ENCODE results near the gene MRPS21.
A peak's percentile ranks its signal among the peaks of the same experiment; 100 is the strongest.

MRPS21 gene

DNA sequence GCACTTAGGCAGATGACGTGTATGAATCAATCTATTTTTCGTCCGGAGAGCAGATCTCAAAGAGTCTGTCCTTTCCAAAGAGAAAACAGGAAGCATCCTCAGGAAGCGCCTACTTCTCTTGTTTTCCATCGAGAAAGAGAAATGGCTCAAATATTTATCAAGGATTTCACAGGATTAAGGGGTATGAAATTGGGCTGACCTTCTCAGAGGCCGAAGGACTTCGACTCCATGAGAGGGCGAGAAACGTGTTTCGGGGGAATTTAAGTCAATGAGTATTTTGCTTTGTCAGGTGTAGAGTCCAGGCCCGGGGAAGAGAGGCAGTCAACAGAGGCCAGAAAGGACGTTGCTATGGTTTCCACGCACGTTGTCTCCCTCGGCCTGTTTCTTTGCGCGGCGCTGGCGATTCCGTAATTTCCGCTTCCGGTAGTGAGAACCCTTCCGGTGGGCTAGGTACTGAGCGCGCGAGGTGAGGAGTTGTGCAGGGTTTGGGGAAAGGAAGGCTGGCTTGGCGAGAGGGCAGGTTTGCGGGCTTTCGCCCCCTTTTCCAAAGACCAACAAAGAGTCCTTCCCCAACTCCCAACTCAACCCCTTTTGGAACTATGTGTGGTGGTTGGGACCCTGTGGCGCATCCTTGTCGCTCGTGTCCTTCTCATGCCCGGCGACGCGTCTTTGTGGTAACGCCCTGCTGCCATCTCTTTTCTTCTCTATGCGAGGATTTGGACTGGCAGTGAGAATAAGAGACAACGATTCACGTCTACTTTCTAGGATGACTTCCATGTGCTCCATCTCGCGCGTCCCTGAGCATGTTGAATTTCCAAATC lies at the start of gene MRPS21:
TSS of gene MRPS21 (plus strand) at position 429 of the 821 bp plus-strand sequence. CDS start 506 bp downstream, outside the sequence.
- DNase-seq (peak; percentile 89), ATAC-seq (peak; percentile 100)

DNA sequence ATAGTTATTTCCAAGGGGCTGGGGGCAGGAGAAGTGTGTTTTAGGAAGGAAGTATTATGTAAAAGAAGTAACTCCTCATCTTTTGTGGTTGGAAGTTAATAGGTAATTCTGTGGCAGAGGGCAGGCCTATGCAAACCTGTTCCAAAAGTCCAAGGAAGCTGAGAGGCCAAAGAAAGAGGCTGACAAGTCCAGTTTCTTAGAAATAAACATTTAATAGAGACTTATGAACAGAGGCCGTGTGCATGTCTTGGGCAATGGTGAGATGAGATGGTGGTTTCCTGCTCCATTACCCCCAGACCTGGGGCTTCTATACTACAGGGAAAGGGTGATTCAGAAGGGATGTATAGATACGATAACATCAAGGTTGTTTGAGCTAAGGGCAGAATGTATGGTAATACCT lies 43.7 kb upstream of the MRPS21 start:
- ATAC-seq (no peak), DNase-seq (no peak)

DNA sequence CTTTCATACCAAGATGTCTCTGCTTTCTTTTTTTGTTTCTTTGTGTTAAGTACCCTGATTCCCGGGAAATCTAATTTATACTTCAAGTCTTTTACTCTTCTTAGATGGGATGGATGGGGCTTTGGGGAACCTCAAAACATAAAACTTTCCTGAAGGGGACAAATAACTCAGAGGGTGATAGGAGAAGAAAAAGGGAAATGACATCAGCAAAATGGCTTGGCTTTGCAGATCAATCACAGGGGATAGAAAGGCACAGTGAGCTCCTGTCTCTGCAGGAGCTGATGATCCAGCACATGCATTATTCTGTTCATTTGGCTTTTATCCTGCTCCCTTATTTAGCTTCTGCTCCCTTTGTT lies 37.5 kb upstream of the MRPS21 start:
- no peak for ATAC-seq
- DNase-seq = no peak

DNA sequence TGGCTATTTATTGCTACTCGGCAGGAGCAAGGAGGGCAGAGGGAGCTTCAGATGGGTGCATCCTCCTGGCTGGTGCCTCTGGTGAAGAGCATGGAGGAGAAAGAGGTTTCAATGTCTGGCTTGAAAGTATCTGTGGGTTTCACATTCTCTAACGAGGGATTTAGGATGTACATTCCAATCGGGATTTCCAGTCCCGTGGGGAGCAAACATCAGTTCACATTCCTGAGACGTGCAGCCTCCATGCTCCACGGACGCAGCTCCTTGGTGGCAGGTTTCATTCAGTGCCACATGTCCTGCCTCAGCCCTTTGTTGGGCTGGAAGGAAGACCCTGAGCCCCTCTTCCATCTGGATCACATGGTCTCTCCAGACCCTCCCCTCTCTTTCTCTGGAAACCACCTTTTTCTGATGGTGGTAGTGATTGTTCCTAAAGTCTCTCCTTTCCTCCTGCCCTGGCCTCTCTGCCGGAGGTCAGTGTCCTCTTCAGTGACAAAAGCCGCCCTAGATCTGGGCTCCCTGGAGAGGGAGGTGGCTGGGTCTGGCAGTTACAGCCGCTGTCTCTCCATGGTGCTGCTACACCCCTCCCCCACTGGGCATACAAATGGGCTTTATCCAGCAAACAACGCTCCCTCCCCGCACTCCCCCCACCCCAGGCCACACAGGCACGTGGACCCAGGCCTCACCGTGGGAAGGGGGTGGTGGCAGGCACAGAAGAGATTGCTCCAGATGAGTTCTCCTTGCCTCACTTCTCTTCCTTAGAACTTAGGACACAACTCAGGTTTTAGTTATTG lies 36.9 kb upstream of the MRPS21 start:
- no peak for DNase-seq
- ATAC-seq = no peak

DNA sequence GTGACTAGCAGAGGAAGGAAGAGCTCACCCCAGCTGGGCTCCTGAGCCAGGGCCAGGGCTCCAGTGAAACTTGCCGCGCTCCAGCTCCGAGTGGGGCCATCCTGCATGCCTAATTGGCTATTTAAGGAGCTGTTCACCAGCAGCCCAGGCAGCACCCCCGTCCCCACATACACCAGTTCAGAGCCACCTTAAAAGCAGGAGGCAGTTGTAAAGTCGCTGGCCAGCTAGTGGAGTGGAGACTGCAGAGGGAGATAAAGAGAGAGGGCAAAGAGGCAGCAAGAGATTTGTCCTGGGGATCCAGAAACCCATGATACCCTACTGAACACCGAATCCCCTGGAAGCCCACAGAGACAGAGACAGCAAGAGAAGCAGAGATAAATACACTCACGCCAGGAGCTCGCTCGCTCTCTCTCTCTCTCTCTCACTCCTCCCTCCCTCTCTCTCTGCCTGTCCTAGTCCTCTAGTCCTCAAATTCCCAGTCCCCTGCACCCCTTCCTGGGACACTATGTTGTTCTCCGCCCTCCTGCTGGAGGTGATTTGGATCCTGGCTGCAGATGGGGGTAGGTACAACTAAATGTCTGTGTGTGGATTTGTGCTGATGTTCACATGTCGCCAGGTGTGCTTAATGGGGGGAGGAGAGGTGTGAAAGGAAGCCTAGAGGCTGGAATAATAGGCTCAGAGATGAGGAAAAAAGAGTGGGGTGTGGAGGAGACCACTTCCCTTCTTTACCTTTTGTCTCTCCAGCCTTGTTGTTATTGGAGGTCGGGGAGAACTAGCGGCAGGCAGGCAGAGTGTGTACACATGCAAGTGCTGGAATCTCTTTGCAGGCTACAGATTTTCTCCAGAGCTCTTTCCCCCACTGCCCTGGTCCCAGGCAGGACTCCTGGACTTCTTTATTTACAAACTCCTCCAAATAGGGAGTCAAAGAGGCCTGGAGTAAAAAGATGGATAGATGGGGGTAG lies 35.8 kb upstream of the MRPS21 start, which contains the start of gene CA14:
TSS of gene CA14 (plus strand) at position 151 of the 962 bp plus-strand sequence. CDS start at position 506, 355 bp downstream.
- DNase-seq = no peak

DNA sequence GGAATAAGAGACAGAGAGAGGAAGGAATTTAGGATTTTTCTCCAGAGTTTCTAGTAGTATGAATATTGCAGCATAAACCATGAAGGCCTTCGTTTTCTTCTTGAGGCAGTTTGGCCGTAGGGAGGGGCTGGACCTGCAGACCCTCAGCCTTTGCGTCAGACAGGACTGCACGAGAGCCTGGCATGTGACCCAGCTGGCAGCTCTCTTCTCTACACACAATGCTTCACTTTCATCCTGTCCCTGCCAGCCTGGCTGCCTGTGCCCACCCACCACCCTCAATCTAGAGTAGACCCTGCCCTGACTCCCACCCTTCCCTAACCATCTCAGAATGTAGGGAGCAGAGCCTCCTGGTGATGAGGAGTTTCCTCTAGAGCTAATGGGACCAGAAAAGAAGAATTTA lies 34.4 kb upstream of the MRPS21 start:
- ATAC-seq (no peak), DNase-seq (no peak)

More for the DNA sequence above, 35.8 kb upstream of the MRPS21 start, which contains the start of gene CA14:
- ATAC-seq = no peak

DNA sequence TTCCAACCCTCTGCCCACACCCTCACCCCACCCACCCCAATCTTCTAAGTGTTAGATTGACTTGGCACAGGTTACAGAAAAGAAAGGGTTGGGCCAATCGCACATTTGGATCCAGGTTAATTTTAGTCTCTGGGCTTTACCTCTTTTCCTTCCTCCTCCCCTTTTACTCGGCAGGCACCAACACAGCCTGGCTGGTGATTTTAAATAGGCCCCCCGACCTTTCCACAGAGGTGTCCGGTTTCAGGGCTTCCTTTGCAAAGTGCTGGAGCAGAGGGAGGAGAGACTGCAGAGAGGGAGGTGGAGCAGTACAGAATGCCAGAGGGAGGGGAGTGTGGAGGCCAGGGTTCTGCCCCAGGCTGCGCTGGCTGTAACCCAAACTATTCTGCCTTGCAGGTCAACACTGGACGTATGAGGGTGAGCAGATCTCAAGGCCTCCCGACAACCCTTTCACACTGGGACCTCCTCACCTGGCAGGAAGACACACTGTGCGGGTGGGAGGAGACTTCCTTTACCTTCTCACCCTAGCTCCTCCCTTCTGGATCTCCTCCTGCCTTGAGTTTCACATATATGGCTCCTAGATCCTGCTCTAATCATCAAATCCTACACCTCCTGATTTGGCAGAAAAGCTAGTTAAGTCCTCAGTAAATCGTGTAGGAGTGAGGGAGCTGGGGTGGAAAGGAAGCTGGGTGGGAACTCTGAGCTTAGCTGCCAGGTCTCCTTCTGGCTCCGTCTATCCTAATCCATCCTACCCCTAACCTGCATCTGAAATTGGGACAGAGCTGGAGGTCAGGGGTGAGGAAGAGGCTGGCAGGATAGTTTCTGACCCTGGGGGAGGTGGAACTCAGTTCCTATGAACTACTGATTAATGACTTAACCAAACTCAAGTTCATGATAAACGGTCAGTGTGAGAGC lies 33.6 kb upstream of the MRPS21 start:
- ATAC-seq (no peak), DNase-seq (no peak)

DNA sequence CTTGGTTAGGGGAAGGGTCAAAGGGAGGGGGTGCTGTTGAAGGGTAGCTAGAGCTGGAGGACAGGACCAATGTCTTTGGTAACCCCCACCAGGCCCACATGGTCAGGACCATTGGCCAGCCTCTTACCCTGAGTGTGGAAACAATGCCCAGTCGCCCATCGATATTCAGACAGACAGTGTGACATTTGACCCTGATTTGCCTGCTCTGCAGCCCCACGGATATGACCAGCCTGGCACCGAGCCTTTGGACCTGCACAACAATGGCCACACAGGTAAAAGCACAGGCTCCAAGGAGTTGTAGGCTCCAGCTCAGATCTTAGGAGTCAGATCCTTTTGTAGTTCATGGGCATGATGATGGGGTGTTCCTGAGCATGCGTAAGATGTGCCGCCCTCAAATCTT lies 32.3 kb upstream of the MRPS21 start:
- DNase-seq (no peak), ATAC-seq (no peak)

DNA sequence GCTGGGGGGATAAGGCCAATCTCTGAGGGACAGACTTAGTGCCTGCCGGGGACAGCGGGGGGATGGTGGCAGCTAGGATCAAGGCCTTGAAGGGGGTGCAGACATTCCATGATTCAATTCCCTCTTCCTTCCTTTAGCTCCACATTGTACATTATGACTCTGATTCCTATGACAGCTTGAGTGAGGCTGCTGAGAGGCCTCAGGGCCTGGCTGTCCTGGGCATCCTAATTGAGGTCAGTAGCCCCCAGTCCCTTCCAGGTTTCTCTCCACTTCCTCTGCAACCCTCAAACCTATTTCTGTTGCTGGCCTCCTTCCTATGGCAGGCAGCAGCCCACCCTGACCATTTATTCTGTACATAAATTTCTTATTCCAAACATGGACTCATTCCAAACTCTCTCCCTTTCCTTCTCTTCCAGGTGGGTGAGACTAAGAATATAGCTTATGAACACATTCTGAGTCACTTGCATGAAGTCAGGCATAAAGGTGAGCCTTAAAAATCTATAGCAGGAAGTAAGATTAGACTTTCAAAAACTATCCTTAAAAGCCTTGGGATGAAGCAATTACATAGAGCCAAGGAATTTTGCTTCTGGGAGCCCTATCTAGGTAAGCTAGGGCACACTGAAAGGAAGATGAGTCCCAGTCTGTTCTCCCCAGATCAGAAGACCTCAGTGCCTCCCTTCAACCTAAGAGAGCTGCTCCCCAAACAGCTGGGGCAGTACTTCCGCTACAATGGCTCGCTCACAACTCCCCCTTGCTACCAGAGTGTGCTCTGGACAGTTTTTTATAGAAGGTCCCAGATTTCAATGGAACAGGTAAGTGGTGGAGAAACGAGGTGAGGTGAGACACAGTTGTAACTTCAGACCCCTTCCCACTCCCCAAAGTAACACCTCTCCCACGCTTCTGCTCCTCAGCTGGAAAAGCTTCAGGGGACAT lies 31.0 kb upstream of the MRPS21 start:
- DNase-seq (no peak), ATAC-seq (no peak)

DNA sequence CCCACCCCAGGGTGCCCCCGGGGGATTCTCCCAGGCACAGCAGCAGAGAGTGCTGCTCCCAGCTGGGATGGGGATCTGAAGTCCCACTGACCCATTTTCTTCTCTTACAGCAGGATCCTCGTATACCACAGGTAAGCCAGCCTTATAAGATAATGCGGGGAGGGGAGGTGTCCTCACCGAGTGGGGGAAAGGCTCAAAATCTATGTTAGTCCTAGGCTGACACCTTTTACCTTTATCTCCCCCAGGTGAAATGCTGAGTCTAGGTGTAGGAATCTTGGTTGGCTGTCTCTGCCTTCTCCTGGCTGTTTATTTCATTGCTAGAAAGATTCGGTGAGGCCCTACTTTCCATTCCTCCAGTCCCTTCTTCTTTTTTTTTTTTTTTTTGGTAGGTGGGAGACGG lies 30.1 kb upstream of the MRPS21 start:
- ATAC-seq = no peak

DNA sequence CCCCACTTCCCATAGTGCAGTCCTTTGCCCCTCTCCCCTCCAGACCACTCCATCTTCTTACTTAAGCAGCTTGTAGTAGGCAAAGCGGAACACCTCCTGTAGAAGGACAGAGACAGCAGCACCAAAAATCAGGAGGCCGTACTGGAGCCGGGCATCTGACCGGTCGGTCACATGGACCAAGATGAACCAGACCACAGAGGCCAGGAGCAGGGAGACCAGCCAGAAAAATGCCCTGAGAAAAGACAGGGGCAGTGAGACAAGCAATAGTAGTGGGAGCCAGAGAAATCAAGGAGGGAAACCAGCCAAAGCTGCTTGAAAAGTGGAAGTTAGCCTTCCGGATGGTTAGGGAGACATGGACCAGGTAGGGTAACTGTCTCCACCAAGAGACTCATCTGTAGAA lies 25.8 kb upstream of the MRPS21 start:
- ATAC-seq (no peak), DNase-seq (no peak)

More for the DNA sequence above, 30.1 kb upstream of the MRPS21 start:
- no peak for DNase-seq

DNA sequence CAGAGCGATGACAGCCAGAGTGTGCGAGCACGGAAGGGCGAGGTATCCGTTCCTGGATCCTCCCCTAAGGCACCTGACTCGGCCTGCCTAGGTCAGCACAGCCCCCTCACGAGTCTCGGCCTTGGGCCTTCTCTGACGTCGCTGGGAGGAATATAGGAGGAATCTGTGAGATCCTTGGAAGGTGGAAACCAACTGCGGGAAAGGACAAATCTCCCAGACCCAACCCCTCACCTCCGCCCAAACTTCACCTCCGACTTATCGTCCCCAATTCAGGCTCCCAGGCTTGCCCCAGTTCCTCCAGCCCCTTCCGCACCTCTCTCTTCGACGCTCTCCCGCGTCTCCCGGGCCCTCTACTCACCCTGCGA lies 25.3 kb upstream of the MRPS21 start:
- peak; percentile 34 for DNase-seq

DNA sequence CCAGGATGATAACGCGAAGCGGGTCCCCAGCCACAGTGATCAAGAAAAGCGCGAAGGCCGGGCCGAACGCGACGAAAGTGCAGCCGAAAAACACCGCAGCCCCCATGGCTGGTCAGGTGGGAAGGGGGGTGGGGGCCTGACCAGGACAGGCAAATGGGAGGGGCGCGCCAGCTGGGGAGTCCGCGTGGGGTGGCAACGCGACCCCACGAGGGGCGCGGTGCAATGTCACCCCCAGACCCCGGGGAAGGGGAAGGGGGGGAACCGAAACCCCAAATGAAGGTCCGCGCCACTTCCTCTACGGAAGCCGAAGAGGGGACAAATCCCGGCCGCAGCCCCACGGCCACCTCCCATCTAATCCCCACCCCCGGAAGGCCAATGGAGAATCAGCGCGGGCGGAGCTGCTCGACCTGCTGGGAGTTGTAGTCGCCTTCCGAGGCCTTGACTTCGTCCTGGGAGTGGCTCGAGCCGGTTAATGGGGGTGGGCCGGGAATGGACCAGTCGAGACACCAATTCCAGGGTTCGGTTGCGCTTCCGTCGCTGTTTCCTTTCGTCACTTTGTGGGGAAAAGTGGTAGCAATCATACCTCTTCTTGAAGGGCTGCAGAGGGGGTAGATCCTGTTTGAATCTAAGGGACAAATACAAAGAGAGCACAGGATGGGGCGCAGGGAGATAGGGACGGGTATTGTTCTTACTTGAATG lies 24.8 kb upstream of the MRPS21 start, which contains the start of gene APH1A:
TSS of gene APH1A (minus strand) at position 312 of the 699 bp plus-strand sequence. CDS start at position 106, 206 bp downstream.
- DNase-seq = peak; percentile 96
- peak; percentile 98 for ATAC-seq

More for the DNA sequence above, 25.3 kb upstream of the MRPS21 start:
- ATAC-seq = peak; percentile 36

DNA sequence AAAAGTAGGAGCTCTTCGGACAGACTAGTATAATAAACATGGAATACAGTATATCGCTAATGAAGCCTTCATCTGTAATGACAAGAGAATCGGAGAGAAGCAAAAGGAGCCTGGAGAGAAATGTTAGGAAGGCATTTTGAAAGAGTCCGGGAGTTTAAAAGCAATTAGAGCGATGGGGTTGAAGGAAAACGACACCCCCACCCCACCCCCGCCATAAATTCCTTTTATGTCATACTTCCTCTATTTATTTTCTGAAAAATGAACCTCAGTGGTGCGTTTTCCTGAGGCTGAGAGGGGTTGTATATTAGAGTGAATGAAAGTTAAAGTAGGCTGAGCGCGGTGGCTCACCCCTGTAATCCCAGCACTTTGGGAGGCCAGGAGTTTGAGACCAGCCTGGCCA lies 24.2 kb upstream of the MRPS21 start:
- no peak for ATAC-seq
- DNase-seq = no peak

DNA sequence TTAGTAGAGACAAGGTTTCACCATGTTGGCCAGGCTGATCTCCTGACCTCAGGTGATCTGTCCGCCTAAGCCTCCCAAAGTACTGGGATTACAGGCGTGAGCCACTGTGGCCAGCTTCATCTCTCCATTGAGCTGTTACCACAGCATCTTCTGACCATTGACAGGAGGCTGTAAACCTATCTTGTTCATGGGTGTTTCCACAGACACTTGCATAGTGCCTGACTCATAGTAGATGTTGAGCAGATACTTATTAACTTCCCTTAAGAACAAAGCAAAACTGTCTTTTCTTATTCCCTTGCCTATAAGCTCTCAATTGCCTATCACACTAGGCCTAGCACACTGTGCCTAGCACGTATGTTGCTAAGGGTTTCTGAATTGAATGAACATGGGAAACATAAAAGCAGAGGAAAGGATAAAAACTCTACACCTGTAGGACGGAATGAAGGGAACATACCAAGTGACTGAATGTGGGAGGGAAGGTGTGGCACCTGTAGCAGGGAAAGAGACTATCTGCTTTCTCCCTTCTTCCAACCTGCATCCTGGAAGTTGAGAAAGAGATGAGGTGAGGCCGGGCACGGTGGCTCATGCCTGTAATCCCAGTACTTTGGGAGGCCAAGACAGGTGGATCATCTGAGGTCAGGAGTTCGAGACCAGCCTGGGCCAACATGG lies 22.2 kb upstream of the MRPS21 start:
- DNase-seq (no peak), ATAC-seq (no peak)

DNA sequence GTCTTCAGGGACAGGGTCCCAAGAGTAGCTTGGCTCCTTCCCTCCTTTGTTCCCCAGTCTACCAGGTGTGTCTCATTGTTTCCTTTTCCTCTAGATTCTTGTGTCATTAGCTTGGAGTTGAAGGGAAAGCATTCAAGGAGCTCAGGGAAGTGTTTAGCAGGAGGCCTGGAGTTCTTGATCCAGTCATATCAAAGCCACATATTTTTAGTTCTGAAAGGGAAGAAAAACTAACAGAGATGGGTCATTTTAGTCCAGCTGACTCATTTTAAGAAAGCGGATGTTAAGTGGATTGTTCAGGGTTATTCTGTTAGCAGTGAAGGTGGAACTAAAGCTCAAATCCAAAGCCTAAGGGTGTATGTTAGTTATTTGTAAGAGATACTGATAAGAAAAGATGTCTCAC lies 20.4 kb upstream of the MRPS21 start:
- ATAC-seq (no peak), DNase-seq (no peak)

DNA sequence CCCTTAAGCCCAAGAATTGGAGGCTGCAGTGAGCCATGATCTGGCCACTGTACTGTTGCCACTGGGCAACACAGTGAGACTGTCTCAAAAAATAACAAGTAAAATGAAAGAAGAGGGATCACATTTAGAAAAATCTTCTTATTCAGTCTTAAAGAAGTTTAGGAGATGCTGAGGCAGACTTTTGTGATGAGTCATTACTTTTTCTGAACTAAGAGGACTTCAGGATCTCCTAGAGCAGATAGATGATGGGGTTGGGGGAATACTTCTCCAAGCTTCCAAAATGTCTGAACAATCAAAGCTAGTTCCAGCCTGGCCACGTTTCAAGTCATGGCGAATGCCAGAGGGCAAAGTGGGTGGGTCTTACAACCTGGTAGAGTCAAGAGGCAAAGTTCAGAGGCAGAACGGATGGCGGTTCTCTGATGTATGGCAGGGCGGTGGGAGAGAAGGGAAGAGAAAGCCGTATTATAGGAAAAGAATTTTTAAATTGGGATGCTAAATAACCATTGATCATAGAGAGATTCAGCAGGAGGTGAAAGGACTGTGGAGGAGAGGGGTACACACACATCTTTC lies 13.4 kb upstream of the MRPS21 start:
- ATAC-seq (no peak), DNase-seq (no peak)

DNA sequence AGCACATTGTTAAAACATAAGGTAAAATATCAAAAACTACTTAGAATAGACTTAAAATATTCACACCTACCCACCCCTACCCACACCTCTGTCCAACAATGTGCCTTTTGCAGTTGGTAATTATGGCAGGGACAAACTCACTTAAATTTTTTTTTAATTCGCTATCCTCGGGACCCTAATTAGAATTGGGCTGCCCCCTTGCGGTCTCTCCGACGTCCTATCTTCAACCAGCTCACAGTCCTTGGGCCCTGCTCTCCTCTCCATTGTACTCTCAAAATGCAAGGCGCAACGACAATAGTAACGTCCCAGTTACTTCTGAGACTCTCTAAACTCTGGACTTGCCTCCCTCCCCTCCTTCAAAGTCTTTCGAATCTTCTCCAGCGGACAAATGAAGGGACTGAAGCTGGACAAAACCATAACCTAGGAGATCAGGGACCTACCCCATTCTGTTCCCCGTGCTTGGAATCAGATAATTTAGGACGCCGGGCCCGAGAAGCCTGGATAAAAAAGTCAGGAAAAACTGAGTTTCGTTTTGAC lies 12.4 kb upstream of the MRPS21 start:
- peak; percentile 52 for ATAC-seq
- DNase-seq = peak; percentile 71

Measured in stimulated activated naive CD8-positive, alpha-beta T cell treated with anti-CD3 and anti-CD28 coated beads, Interleukin-15, Interleukin-2, amounts not matched to agents 100 U/mL and 50 U/mL, for 24 hours (primary cell).